Type B pancreatic cell (in vitro differentiated cells): ENCODE measurements around the gene RDH14. TPM values are rescaled to one million over a fixed set of nuclear protein-coding genes. Genes with fewer than 3 reads are reported as not detected.

Experiments used
- DNase-seq: peaks from one replicate; pipeline ENCODE4 v3.0.0; 2021; ENCODE audit warnings: mixed read lengths; ENCODE audit not compliant: unreplicated experiment; ENCODE audit errors: extremely low spot score
- H3K27ac Mint-ChIP-seq: 2 replicates; pipeline ENCODE4 v1.8.0; 2021; ENCODE audit warnings: mild to moderate bottlenecking, mixed read lengths
- H3K27me3 Mint-ChIP-seq: 2 replicates; pipeline ENCODE4 v1.8.0; 2021; ENCODE audit warnings: mixed read lengths
- H3K36me3 Mint-ChIP-seq: 2 replicates; pipeline ENCODE4 v1.8.0; 2021; ENCODE audit warnings: mixed read lengths
- H3K4me1 Mint-ChIP-seq: one replicate; pipeline ENCODE4 v1.8.0; 2021; ENCODE audit warnings: mixed read lengths; ENCODE audit not compliant: unreplicated experiment
- H3K4me3 Mint-ChIP-seq: 2 replicates; pipeline ENCODE4 v1.8.0; 2021; ENCODE audit warnings: mild to moderate bottlenecking, mixed read lengths
- H3K9me3 Mint-ChIP-seq: 2 replicates; pipeline ENCODE4 v1.8.0; 2021; ENCODE audit warnings: mixed read lengths
- CTCF ChIP-seq: fragments of 200-600 bp; sonication (generic); conservative IDR thresholded peaks from 2 replicates; pipeline ENCODE4 v1.5.0; 2021; ENCODE audit warnings: antibody characterized with exemption, mild to moderate bottlenecking
- total RNA-seq: library from RNA; stranded (reverse); gene quantifications from 2 replicates; pipeline ENCODE4 v1.2.1, GENCODE V29; 2021; ENCODE audit warnings: low replicate concordance

Gene RDH14
- total RNA-seq, 1 donor from 2014 or later, result 25.5 TPM

- no peak for TF ChIP-seq CTCF
- H3K27me3 Mint-ChIP-seq, result no peaks in the 10 kb centered on the region
- H3K4me1 Mint-ChIP-seq, result peaks cover 28% of the 10 kb centered on the region
- DNase-seq, result no peak
- no peak overlapping the region for H3K4me3 Mint-ChIP-seq
- H3K9me3 Mint-ChIP-seq, result no peaks in the 10 kb centered on the region
- H3K36me3 Mint-ChIP-seq, result peaks cover 22% of the 10 kb centered on the region
- H3K27ac Mint-ChIP-seq, result no peak overlapping the region
Observed at GRCh38 chr2:18552351-18553077, 7.9 kb downstream of the RDH14 start.

- H3K36me3 Mint-ChIP-seq, result peaks cover 22% of the 10 kb centered on the region
- H3K27me3 Mint-ChIP-seq, result no peaks in the 10 kb centered on the region
- no peaks in the 10 kb centered on the region for H3K9me3 Mint-ChIP-seq
- H3K4me3 Mint-ChIP-seq, result no peak overlapping the region
- peaks cover 24% of the 10 kb centered on the region for H3K4me1 Mint-ChIP-seq
- DNase-seq, result no peak
- TF ChIP-seq CTCF, result no peak
- no peak overlapping the region for H3K27ac Mint-ChIP-seq
Observed at GRCh38 chr2:18551623-18552022, 8.8 kb downstream of the RDH14 start.

- H3K4me3 Mint-ChIP-seq, result no peak overlapping the region
- H3K27me3 Mint-ChIP-seq, result no peaks in the 10 kb centered on the region
- H3K9me3 Mint-ChIP-seq, result no peaks in the 10 kb centered on the region
- no peak for DNase-seq
- H3K36me3 Mint-ChIP-seq, result peaks cover 22% of the 10 kb centered on the region
- no peak overlapping the region for H3K27ac Mint-ChIP-seq
- TF ChIP-seq CTCF, result no peak
- peaks cover 28% of the 10 kb centered on the region for H3K4me1 Mint-ChIP-seq
Observed at GRCh38 chr2:18551169-18551568, 9.3 kb downstream of the RDH14 start.

GRCh38 chr2:18550433-18550832, 10.0 kb downstream of the RDH14 start:
- Mint-ChIP-seq H3K4me3 (no peak overlapping the region), H3K9me3 (no peaks in the 10 kb centered on the region), H3K36me3 (peaks cover 19% of the 10 kb centered on the region), H3K4me1 (peaks cover 32% of the 10 kb centered on the region), H3K27me3 (no peaks in the 10 kb centered on the region), H3K27ac (no peak overlapping the region)
- DNase-seq, result no peak
- no peak for TF ChIP-seq CTCF

GRCh38 chr2:18549083-18549482, 11.4 kb downstream of the RDH14 start:
- Mint-ChIP-seq H3K4me1 (peaks cover 32% of the 10 kb centered on the region), H3K27me3 (peaks cover 2% of the 10 kb centered on the region), H3K9me3 (no peaks in the 10 kb centered on the region), H3K27ac (no peak overlapping the region), H3K36me3 (peaks cover 9% of the 10 kb centered on the region), H3K4me3 (no peak overlapping the region)
- no peak for DNase-seq
- TF ChIP-seq CTCF, result no peak
